ENCODE results near the gene UNK. TPM values are rescaled to one million over a fixed set of nuclear protein-coding genes. Genes with fewer than 3 reads are reported as not detected.

The UNK gene
- total RNA-seq, 1 donor from 2014 or later, result 17.2 TPM

DNA sequence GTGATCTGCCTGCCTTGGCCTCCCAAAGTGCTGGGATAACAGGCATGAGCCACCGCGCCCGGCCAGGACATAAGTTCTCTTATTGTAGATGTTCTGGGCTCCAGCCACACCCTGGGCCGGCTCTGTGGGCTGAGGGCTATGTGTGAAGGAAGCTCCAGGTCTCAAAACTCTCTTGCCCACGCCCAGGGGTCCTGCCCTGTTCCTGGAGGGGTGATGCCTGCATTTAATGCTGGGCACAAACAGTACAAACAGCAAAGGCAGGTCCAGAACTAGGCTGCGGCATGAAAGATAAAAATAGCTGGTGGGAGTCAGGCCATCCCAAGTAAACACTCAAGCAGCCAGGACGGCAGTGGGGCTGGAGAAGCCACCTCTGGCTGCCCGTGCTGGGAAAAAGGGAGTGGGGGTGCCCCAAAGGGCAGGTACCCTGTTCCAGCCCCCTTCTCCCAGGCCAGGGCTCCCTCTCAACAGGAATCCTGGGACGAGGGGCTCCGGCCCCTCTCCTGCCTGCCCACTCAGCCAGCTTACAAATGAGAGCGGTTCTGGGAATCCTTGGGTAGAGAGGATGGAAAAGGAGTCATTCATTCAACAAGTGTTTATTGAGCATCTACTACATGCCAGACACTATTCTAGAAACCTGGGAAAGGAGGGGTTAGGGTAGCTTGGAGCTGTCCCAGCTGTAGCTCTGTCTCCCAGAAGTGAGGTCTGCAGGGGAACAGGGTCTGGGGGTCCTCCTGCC lies 89.1 kb downstream of the UNK start:
- DNase-seq (ENCODE audit: low read depth), result no peak

DNA sequence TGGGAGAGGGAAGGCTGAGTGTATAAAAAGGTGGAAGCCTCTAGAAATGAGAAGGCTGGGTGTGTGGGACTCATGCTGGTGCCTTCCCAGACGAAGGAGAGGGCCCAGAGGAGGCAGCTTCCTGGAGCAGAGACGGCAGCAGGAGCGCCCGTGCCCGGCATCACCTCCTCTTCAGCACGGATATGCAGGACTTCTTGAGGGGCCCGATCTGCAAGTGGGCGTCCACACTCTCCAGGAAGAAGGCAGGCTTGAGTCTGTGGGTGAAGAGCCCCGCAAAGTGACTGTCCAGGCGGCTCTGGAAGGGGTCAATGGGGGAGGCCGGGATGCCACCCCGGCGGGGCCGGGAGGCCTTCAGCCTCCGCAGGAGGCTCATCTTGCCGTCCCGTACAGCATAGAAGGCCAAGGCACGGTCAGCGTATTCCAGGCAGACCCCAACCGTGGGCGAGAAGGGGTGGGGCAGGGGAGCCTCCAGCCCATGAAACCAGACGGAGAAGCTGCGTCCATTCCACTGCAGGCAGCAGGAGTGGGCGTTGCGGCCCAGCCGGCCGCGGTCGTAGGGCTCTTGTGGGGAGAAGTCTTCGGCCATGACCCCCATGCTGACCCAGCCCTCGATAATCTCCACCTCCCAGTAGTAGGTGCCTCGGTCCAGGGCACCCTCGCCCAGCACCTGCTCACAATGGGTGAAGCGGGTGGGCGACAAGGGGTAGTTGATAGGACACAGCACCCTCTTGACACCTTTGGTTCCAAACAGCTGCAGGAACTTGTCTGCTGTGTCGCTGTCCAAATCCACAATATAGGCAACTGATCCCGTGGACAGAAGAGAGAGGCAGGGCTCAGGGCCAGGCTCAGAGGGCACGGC lies 89.9 kb downstream of the UNK start:
- no peak for DNase-seq (ENCODE audit: low read depth)

Other genes with a start within 250 kb of the UNK start
- 1.0 and 3.8 TPM in 2 replicates for gene MYO15B, start 197.0 kb upstream of the UNK start, total RNA-seq
- gene SMIM5, start 151.4 kb upstream of the UNK start, total RNA-seq, result 0.20 and 1.6 TPM in 2 replicates
- 11.1 and 21.3 TPM in 2 replicates for gene RECQL5, start 117.7 kb upstream of the UNK start, total RNA-seq
- 55.6 and 104 TPM in 2 replicates for gene SAP30BP, start 117.5 kb upstream of the UNK start, total RNA-seq
- gene ITGB4, start 63.3 kb upstream of the UNK start, total RNA-seq, result 76.9 and 82.5 TPM in 2 replicates
- 16.6 and 51.2 TPM in 2 replicates for gene GALK1, start 19.6 kb upstream of the UNK start, total RNA-seq
- gene UNC13D, start 59.6 kb downstream of the UNK start, total RNA-seq, result 0.70 and 0.87 TPM in 2 replicates
- gene WBP2, start 70.5 kb downstream of the UNK start, total RNA-seq, result 21.2 and 37.5 TPM in 2 replicates
- 36.9 and 39.9 TPM in 2 replicates for gene TRIM47, start 93.8 kb downstream of the UNK start, total RNA-seq
- 14.7 and 16.5 TPM in 2 replicates for gene TRIM65, start 112.1 kb downstream of the UNK start, total RNA-seq
- gene MRPL38, start 120.1 kb downstream of the UNK start, total RNA-seq, result 32.1 and 33.9 TPM in 2 replicates
- gene FBF1, start 156.2 kb downstream of the UNK start, total RNA-seq, result 3.6 and 10.9 TPM in 2 replicates
- 96.4 and 104 TPM in 2 replicates for gene ACOX1, start 194.4 kb downstream of the UNK start, total RNA-seq
- gene TEN1, start 194.4 kb downstream of the UNK start, total RNA-seq, result 15.5 and 17.2 TPM in 2 replicates
- gene CDK3, start 216.0 kb downstream of the UNK start, total RNA-seq, result 0.87 and 3.0 TPM in 2 replicates
- gene EVPL, start 242.5 kb downstream of the UNK start, total RNA-seq, result 14.1 and 14.4 TPM in 2 replicates